ENCODE results near the gene IL37.
"Not testable (repeated sequence)": the region's sequence is repeated elsewhere in the genome, so short reads cannot be mapped to it uniquely, and the experiment has no call there.

Gene IL37

DNA sequence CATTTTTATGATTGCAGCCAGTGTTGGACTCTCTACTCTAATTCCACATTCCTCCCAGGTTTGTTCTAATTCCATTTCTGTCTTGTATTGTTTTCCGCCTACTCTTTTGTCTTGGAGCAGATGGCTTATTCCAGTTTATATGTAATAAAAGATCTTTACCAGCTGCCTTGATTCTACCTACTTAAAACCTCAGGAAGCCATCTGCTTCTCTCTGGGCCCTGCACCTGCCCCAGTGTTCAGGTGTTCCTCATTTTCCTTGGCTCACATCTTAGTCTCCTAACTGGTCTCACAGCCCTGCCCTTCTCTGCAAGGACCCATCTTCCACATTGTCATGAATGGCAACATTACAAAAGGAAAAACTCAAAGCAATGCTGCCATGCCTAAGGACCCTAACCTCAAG, 21.0 kb upstream of the IL37 start:
- no peak for DNase-seq (ENCODE audit: low read depth in 2 of 2)

DNA sequence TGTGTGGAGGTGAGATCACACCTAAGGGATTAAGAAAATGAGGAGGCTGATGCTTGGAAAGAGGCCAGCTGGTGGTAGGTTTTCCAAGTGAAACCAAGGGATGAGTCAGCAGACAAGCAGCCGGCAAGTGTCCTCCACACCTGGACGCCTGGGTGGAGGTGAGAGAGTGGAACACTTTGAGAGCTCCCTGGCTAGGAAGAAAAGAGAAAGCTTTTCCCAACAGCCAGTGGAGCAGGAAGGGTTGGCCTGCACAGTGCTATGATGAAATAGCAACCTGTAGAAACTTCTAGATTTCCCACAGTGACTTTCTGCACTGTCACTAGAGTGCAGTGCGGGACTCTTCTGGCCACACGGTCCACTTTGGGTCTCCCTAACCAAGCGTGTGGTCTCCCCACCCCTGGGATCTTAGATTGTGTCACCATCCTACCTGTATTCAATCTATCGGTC, 19.6 kb upstream of the IL37 start:
- no peak for DNase-seq (ENCODE audit: low read depth in 2 of 2)

GRCh38 chr2:112893752-112894151, 17.2 kb upstream of the IL37 start:
- no peak for DNase-seq (ENCODE audit: low read depth in 2 of 2)

DNA sequence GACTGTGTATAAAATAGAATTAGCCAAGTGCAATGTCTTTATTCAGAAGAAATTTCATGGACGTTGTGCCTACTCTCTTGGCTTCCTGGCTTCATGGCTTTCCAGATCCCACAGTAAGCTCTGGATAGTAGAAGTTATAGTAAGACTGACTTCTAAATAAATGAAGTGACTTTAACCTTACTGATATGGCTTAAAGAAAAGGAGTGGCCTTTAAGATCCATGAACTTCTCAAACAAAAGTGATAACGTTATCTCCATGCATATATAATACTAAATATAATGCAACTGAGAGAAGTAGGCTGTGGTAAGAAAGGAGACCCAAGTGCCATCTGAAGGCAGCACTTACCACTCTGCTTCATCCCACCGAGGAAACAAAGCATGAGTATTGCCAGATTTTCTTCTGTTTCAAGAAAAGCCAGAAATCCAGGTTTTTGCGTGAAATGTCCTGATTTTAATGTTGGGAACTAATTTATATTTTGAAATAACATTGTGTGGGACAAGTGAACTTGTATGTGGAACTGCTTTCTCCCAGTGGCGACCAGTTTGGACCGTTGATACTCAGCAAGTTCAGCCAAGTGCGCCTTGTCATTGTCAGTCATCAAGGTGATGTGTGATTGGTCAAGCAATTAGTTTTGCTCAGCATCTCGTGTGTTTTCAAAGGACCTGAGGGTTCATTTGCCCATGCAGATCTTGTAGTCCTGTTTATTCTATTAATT, 13.9 kb upstream of the IL37 start:
- DNase-seq (ENCODE audit: low read depth in 2 of 2), result no peak

- DNase-seq (ENCODE audit: low read depth in 2 of 2), result no peak
Measured at GRCh38 chr2:112897624-112897978, 13.4 kb upstream of the IL37 start.

- not testable (repeated sequence) for DNase-seq (ENCODE audit: low read depth in 2 of 2)
Measured at GRCh38 chr2:112901431-112902065, 9.4 kb upstream of the IL37 start.

- no peak for DNase-seq (ENCODE audit: low read depth in 2 of 2)
Measured at GRCh38 chr2:112902816-112903215, 8.1 kb upstream of the IL37 start.

- no peak for DNase-seq (ENCODE audit: low read depth in 2 of 2)
Measured at GRCh38 chr2:112904883-112905282, 6.1 kb upstream of the IL37 start.

DNA sequence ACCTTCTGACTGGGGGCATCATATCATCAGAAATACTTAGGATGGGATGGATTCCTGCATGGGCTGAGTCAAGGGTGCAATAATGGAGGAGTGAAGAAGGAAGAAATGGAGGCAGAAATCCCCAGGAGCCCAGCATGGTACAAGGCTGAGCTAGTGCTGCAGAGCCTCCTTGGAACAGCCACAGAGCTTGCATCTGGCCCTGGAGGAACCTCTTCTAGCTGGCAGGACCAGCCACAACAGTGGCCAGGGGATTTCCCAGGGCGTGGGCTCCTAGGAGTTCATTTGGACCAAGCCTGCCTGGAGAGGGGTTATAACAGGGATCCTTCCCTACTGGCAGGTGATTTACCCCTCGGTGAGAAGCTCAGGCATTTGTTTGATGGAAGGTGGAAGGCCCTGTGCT, 4.7 kb upstream of the IL37 start:
- no peak for DNase-seq (ENCODE audit: low read depth in 2 of 2)

DNA sequence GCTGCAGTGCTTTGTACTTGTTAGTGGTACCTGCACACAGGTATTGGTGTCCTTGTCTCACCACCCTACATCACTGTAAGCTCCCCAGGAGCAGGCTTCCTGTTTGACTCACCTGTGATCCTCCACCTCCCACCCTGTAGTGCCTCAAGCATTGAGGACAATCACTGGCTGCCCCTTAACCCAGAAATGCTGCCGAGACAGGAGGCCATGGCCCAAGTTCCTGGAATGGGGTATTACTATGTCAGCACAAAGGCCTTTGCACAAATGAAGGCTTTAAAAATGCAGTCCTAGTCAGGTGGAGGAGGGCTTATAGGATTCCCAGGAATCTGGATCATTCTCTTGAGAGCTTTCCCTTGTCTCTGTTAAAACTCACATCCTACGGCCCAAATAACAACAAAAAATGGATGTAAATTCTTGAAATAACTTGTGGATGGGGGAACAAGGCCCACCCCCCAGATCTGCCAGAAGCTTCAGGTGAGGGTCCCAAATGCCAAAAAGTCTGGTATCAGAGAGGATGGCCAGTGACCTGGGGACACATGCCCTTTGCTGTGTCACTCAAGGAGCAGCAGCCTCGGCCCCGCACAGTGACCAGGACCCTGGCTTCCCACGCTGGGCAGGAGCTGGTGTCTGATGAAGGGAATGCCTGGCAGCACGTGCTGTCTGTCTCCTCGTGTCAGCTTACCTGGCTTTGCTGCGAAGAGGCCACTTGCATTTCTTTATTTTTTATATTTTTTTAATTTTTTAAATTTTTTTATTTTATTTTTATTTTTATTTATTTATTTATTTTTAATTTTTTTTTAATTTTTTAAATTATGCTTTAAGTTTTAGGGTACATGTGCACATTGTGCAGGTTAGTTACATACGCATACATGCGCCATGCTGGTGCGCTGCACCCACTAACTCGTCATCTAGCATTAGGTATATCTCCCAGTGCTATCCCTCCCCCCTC, 3.7 kb upstream of the IL37 start:
- DNase-seq (ENCODE audit: low read depth in 2 of 2), result no peak

- not testable (repeated sequence) for DNase-seq (ENCODE audit: low read depth in 2 of 2)
Measured at GRCh38 chr2:112908559-112908958, 2.4 kb upstream of the IL37 start.

DNA sequence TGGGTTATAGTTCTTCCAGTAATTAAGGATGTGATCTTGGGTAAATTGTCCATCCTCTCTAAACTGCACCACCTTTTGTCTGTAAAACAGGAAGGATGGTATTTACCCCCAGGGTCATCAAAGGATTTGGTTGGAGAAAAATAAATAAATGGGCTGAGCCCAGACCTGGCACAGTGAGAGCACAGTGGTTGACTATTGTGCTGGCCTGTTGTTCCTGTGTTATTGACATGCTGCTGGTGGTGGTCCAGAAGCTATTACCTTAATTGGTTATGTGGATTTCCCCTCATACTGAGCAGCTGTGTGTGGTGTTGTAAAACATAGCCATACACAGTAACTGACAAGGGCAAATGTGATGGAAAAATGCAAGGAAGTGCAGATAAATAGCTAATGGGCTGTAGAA, 746 bp upstream of the IL37 start:
- DNase-seq (ENCODE audit: low read depth in 2 of 2), result no peak

GRCh38 chr2:112912403-112912802, 1.4 kb downstream of the IL37 start:
- DNase-seq (ENCODE audit: low read depth in 2 of 2), result no peak

GRCh38 chr2:112915300-112916144, 4.6 kb downstream of the IL37 start:
- peak in 1 of 2 donors; percentile 15 for DNase-seq (ENCODE audit: low read depth in 2 of 2)

- peak; percentile 17 to 29 for DNase-seq (ENCODE audit: low read depth in 2 of 2)
Measured at GRCh38 chr2:112916145-112916571, 5.2 kb downstream of the IL37 start.

DNA sequence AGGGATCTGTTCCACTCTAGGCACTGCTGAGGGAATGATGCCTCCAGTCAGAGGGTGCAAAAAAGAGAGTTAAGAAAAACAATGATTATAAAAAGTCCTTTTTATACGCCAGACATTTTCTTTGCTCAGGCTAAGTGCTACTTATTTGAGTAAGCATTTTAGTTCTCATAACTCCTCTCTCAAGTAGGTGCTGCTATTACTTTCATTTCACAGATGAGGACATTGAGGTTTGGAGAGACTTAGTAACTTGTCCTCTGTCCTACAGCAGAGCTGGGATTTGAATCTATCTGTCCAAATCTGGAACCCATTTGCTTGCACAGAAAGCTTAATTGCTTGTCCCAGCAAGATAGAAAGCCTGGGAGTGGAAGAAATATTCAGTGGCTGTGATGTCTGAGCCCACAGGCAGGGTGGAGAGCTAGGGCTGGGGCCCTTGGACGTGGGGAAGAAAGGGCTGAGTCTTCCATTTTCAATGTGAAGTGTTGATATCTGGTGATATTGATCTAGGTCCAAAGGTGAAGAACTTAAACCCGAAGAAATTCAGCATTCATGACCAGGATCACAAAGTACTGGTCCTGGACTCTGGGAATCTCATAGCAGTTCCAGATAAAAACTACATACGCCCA, 5.8 kb downstream of the IL37 start:
- DNase-seq (ENCODE audit: low read depth in 2 of 2), result no peak

GRCh38 chr2:112917856-112918255, 6.9 kb downstream of the IL37 start:
- no peak for DNase-seq (ENCODE audit: low read depth in 2 of 2)

- DNase-seq (ENCODE audit: low read depth in 2 of 2), result no peak
Measured at GRCh38 chr2:112918256-112918655, 7.3 kb downstream of the IL37 start.

DNA sequence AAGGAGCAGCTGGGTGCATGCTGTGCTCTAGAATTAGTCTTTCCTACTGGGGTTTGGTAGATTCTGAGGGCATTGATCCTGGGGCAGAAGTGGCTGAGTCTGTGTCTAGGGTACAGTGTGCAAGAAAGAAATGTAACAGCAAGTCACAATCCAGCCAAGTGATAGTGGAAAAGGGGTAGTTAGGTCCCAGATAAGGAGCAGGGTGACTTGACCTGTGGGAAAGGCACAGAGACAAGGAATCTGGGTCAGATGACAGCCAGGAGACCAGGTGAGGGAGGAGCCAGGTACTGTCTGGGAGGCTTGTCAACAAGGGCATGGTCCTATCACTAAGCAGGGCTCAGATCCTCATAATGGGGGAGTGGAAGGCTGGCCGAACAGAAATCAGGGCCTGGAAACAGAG, 8.1 kb downstream of the IL37 start:
- no peak for DNase-seq (ENCODE audit: low read depth in 2 of 2)

DNA sequence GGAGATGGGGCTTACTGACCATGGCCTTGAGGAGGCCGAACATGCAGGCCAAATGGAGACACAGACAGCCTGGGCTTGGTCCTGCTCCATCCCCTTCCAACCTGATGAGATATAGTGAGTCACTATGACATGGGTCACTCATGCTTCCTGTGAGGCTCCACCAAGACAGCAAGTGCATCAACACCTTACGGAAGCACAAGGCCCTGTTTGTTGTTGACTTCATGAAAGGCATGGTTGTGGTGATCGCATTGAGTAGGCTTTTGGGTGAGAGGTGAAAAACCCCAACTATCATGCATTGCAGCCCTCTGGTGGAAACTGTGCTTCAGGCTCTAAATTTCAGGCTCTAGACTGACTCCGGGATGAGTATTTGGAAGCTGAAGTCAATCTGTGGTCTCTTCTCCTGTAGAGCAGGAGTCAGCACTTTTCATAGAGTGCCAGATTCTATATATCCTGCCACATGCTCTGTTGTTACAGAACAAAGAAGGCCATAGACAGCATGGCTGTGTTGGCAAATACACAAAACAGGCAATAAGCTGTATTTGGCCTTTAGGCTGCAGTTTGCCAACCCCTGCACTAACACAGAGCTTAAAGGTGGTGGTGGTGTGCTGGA, 10.1 kb downstream of the IL37 start:
- no peak for DNase-seq (ENCODE audit: low read depth in 2 of 2)

- DNase-seq (ENCODE audit: low read depth in 2 of 2), result no peak
Measured at GRCh38 chr2:112921982-112922381, 11.0 kb downstream of the IL37 start.

Measured in stimulated activated CD8-positive, alpha-beta memory T cell treated with anti-CD3 and anti-CD28 coated beads, Interleukin-2, amount 100 ng/mL, for 48 hours (primary cell).